ENCODE data around the gene FAM241B.

Gene FAM241B

GRCh38 chr10:69660296-69660695 lies 30.2 kb downstream of the FAM241B start:
- H3K9ac ChIP-seq (ENCODE audit: low read length): no peak overlapping the region
- H3K9me2 ChIP-seq (ENCODE audit: low read depth, low read length): no peaks in the 10 kb centered on the region
- H3F3A ChIP-seq (ENCODE audit: insufficient read depth, low read length): no peaks in the 10 kb centered on the region
- H3K4me3 ChIP-seq (ENCODE audit: low read depth, low read length, poor library complexity, severe bottlenecking): no peak overlapping the region
- no peaks in the 10 kb centered on the region; the same call in 1 of the 2 replicates for H3K27me3 ChIP-seq (ENCODE audit: insufficient read depth, low read length)
- no peak overlapping the region for H2AFZ ChIP-seq (ENCODE audit: low read length)
- no peaks in the 10 kb centered on the region for H4K20me1 ChIP-seq (ENCODE audit: insufficient read depth, low read length)
- H3K79me2 ChIP-seq (ENCODE audit: insufficient read depth, low read length): no peaks in the 10 kb centered on the region
- no peaks in the 10 kb centered on the region for H3K4me1 ChIP-seq (ENCODE audit: insufficient read depth, low read length, severe bottlenecking)
- H3K27ac ChIP-seq (ENCODE audit: low read depth, low read length, poor library complexity, severe bottlenecking): no peak overlapping the region
- H3K36me3 ChIP-seq (ENCODE audit: insufficient read depth, low read length): no peaks in the 10 kb centered on the region
- no peak overlapping the region for H3K4me2 ChIP-seq (ENCODE audit: low read length)
- TF ChIP-seq CTCF (IDR thresholded peaks at IDR 0.05; ENCODE audit: low read length) (no peak), EZH2 (IDR thresholded peaks at IDR 0.05; ENCODE audit: borderline replicate concordance, low read length) (no peak)
- no peaks in the 10 kb centered on the region for H3K9me3 ChIP-seq (ENCODE audit: low read length)

- Histone ChIP-seq H4K20me1 (ENCODE audit: insufficient read depth, low read length) (no peaks in the 10 kb centered on the region), H3K4me1 (ENCODE audit: insufficient read depth, low read length, severe bottlenecking) (no peaks in the 10 kb centered on the region), H3F3A (ENCODE audit: insufficient read depth, low read length) (no peaks in the 10 kb centered on the region), H3K9me2 (ENCODE audit: low read depth, low read length) (no peaks in the 10 kb centered on the region), H3K79me2 (ENCODE audit: insufficient read depth, low read length) (no peaks in the 10 kb centered on the region), H3K9me3 (ENCODE audit: low read length) (no peaks in the 10 kb centered on the region), H3K27me3 (ENCODE audit: insufficient read depth, low read length) (no peaks in the 10 kb centered on the region), H3K9ac (ENCODE audit: low read length) (no peak overlapping the region), H3K4me3 (ENCODE audit: low read depth, low read length, poor library complexity, severe bottlenecking) (no peak overlapping the region), H2AFZ (ENCODE audit: low read length) (no peak overlapping the region), H3K36me3 (ENCODE audit: insufficient read depth, low read length) (no peaks in the 10 kb centered on the region), H3K4me2 (ENCODE audit: low read length) (no peak overlapping the region), H3K27ac (ENCODE audit: low read depth, low read length, poor library complexity, severe bottlenecking) (no peak overlapping the region)
- no peak for TF ChIP-seq EZH2 (IDR thresholded peaks at IDR 0.05; ENCODE audit: borderline replicate concordance, low read length)
- no peak for TF ChIP-seq CTCF (IDR thresholded peaks at IDR 0.05; ENCODE audit: low read length)
Measured at GRCh38 chr10:69661414-69662172, 31.5 kb downstream of the FAM241B start.

GRCh38 chr10:69662173-69662877 lies 32.3 kb downstream of the FAM241B start:
- Histone ChIP-seq H3F3A (ENCODE audit: insufficient read depth, low read length) (no peaks in the 10 kb centered on the region), H3K9me2 (ENCODE audit: low read depth, low read length) (no peaks in the 10 kb centered on the region), H3K9ac (ENCODE audit: low read length) (no peak overlapping the region), H3K4me1 (ENCODE audit: insufficient read depth, low read length, severe bottlenecking) (no peaks in the 10 kb centered on the region), H3K4me3 (ENCODE audit: low read depth, low read length, poor library complexity, severe bottlenecking) (no peak overlapping the region), H3K9me3 (ENCODE audit: low read length) (no peaks in the 10 kb centered on the region), H3K36me3 (ENCODE audit: insufficient read depth, low read length) (no peaks in the 10 kb centered on the region), H4K20me1 (ENCODE audit: insufficient read depth, low read length) (no peaks in the 10 kb centered on the region), H3K27me3 (ENCODE audit: insufficient read depth, low read length) (no peaks in the 10 kb centered on the region), H2AFZ (ENCODE audit: low read length) (no peak overlapping the region), H3K79me2 (ENCODE audit: insufficient read depth, low read length) (no peaks in the 10 kb centered on the region), H3K27ac (ENCODE audit: low read depth, low read length, poor library complexity, severe bottlenecking) (no peak overlapping the region), H3K4me2 (ENCODE audit: low read length) (no peak overlapping the region)
- no peak for TF ChIP-seq CTCF (IDR thresholded peaks at IDR 0.05; ENCODE audit: low read length)
- TF ChIP-seq EZH2 (IDR thresholded peaks at IDR 0.05; ENCODE audit: borderline replicate concordance, low read length): no peak
